Activated CD8-positive, alpha-beta memory T cell treated with anti-CD3 and anti-CD28 coated beads, Interleukin-2, amount 10 ng/mL, durations not matched to agents 7 days and 5 days (primary cell): ENCODE results near the gene UGT3A1. TPM values are rescaled to one million over a fixed set of nuclear protein-coding genes. Genes with fewer than 3 reads are reported as not detected.
A peak's percentile ranks its signal among the peaks of the same experiment; 100 is the strongest.

Source experiments
- ATAC-seq: fragments of 150-1000 bp; cut with Tn5 transposase; one replicate; pipeline ENCODE4 v1.10.0; 2021; ENCODE audit warnings: moderate library complexity
- CTCF ChIA-PET: fragments of 350-600 bp; sonication (Branson Sonifier 250); formaldehyde crosslinking; loops from one replicate; lab custom pipeline; 2021; ENCODE audit warnings: antibody characterized with exemption; lab: Charles Lee
- DNase-seq: peaks from one replicate; pipeline ENCODE4 v3.0.0-alpha.2; 2020
- H3K27ac Mint-ChIP-seq: one replicate; pipeline ENCODE4 v1.8.0; 2021; ENCODE audit warnings: mild to moderate bottlenecking, mixed read lengths
- H3K27me3 Mint-ChIP-seq: one replicate; pipeline ENCODE4 v1.8.0; 2021; ENCODE audit warnings: mixed read lengths
- H3K36me3 Mint-ChIP-seq: one replicate; pipeline ENCODE4 v1.8.0; 2021; ENCODE audit warnings: mild to moderate bottlenecking, mixed read lengths
- H3K4me1 Mint-ChIP-seq: one replicate; pipeline ENCODE4 v1.8.0; 2021; ENCODE audit warnings: mixed read lengths
- H3K4me3 Mint-ChIP-seq: one replicate; pipeline ENCODE4 v1.8.0; 2021; ENCODE audit warnings: mild to moderate bottlenecking, moderate library complexity, mixed read lengths
- H3K9me3 Mint-ChIP-seq: one replicate; pipeline ENCODE4 v1.8.0; 2022; ENCODE audit warnings: low read depth, mixed read lengths
- total RNA-seq, 2 experiments: library from RNA; stranded (reverse); gene quantifications; one replicate each; pipeline ENCODE4 v1.2.3, GENCODE V29; 2021

UGT3A1 gene
- total RNA-seq, 2 experiments from 2014 or later, result not detected

GRCh38 chr5:35971186-35971877 lies 19.9 kb downstream of the UGT3A1 start:
- Mint-ChIP-seq H3K36me3 (no peaks in the 10 kb centered on the region), H3K4me3 (no peak overlapping the region), H3K27me3 (peaks cover 16% of the 10 kb centered on the region), H3K9me3 (no peaks in the 10 kb centered on the region), H3K4me1 (no peaks in the 10 kb centered on the region), H3K27ac (no peak overlapping the region)
- CTCF ChIA-PET, result no interaction called here
- no peak for ATAC-seq
- DNase-seq, result no peak

- no peak for DNase-seq
- no peak for ATAC-seq
- H3K4me1 Mint-ChIP-seq, result no peaks in the 10 kb centered on the region
- CTCF ChIA-PET, result no interaction called here
- no peaks in the 10 kb centered on the region for H3K9me3 Mint-ChIP-seq
- H3K27ac Mint-ChIP-seq, result no peak overlapping the region
- H3K36me3 Mint-ChIP-seq, result no peaks in the 10 kb centered on the region
- no peak overlapping the region for H3K4me3 Mint-ChIP-seq
- H3K27me3 Mint-ChIP-seq, result peaks cover 23% of the 10 kb centered on the region
These were observed 27.8 kb downstream of the UGT3A1 start for GRCh38 chr5:35963381-35963843.

GRCh38 chr5:35960328-35960727 lies 30.9 kb downstream of the UGT3A1 start:
- H3K27ac Mint-ChIP-seq, result no peak overlapping the region
- peaks cover 1% of the 10 kb centered on the region for H3K36me3 Mint-ChIP-seq
- no peak for DNase-seq
- H3K27me3 Mint-ChIP-seq, result peaks cover 17% of the 10 kb centered on the region
- no peaks in the 10 kb centered on the region for H3K9me3 Mint-ChIP-seq
- no peak for ATAC-seq
- no peaks in the 10 kb centered on the region for H3K4me1 Mint-ChIP-seq
- no peak overlapping the region for H3K4me3 Mint-ChIP-seq
- CTCF ChIA-PET, result no interaction called here

- Mint-ChIP-seq H3K4me1 (no peaks in the 10 kb centered on the region), H3K27me3 (peaks cover 46% of the 10 kb centered on the region), H3K4me3 (no peak overlapping the region), H3K9me3 (no peaks in the 10 kb centered on the region), H3K27ac (no peak overlapping the region), H3K36me3 (peaks cover 1% of the 10 kb centered on the region)
- DNase-seq, result no peak
- no peak for ATAC-seq
- CTCF ChIA-PET, result no interaction called here
These were observed 34.8 kb downstream of the UGT3A1 start for GRCh38 chr5:35956429-35956828.

GRCh38 chr5:35954175-35954574 lies 37.0 kb downstream of the UGT3A1 start:
- H3K9me3 Mint-ChIP-seq, result no peaks in the 10 kb centered on the region
- no peak overlapping the region for H3K27ac Mint-ChIP-seq
- DNase-seq (peak; percentile 42), ATAC-seq (no peak)
- CTCF ChIA-PET, result no interaction called here
- peaks cover 1% of the 10 kb centered on the region for H3K36me3 Mint-ChIP-seq
- H3K27me3 Mint-ChIP-seq, result peaks cover 49% of the 10 kb centered on the region
- no peaks in the 10 kb centered on the region for H3K4me1 Mint-ChIP-seq
- H3K4me3 Mint-ChIP-seq, result no peak overlapping the region

- DNase-seq (no peak), ATAC-seq (no peak)
- CTCF ChIA-PET, result no interaction called here
- Mint-ChIP-seq H3K9me3 (no peaks in the 10 kb centered on the region), H3K4me1 (no peaks in the 10 kb centered on the region), H3K27ac (no peak overlapping the region), H3K4me3 (no peak overlapping the region), H3K27me3 (peaks cover 32% of the 10 kb centered on the region), H3K36me3 (no peaks in the 10 kb centered on the region)
These were observed 44.1 kb downstream of the UGT3A1 start for GRCh38 chr5:35947085-35947484.

GRCh38 chr5:35939639-35940038 lies 51.6 kb downstream of the UGT3A1 start:
- Mint-ChIP-seq H3K4me1 (no peaks in the 10 kb centered on the region), H3K27ac (no peak overlapping the region), H3K36me3 (no peaks in the 10 kb centered on the region), H3K27me3 (peaks cover 39% of the 10 kb centered on the region), H3K4me3 (no peak overlapping the region), H3K9me3 (no peaks in the 10 kb centered on the region)
- ATAC-seq (no peak), DNase-seq (no peak)
- CTCF ChIA-PET, result interaction anchor here (1.1 to 1.4 kb wide), 2 partner anchors 14 to 296 kb away, joined by 3 to 4 read pairs; no protein-coding TSS in a partner anchor

GRCh38 chr5:35938568-35939227 lies 52.5 kb downstream of the UGT3A1 start, which contains the start of gene CAPSL:
Gene CAPSL, minus strand, starts transcription at chr5:35938622. Its CDS starts 17,502 bp downstream, at chr5:35921120.
- no peaks in the 10 kb centered on the region for H3K36me3 Mint-ChIP-seq
- DNase-seq (no peak), ATAC-seq (no peak)
- H3K4me1 Mint-ChIP-seq, result no peaks in the 10 kb centered on the region
- CTCF ChIA-PET, result interaction anchor here (1.4 kb wide), 1 partner anchor 295 kb away, joined by 4 read pairs; no protein-coding TSS in a partner anchor
- H3K27ac Mint-ChIP-seq, result no peak within 1 kb of the TSS
- H3K4me3 Mint-ChIP-seq, result no peak within 1 kb of the TSS
- no peaks in the 10 kb centered on the region for H3K9me3 Mint-ChIP-seq
- peaks cover 30% of the 10 kb centered on the region for H3K27me3 Mint-ChIP-seq

- peaks cover 8% of the 10 kb centered on the region for H3K27me3 Mint-ChIP-seq
- no peaks in the 10 kb centered on the region for H3K9me3 Mint-ChIP-seq
- DNase-seq (peak; percentile 76), ATAC-seq (peak; percentile 59)
- peaks cover 34% of the 10 kb centered on the region for H3K4me1 Mint-ChIP-seq
- peak overlapping the region; percentile 55 for H3K4me3 Mint-ChIP-seq
- CTCF ChIA-PET, result interaction anchor here (0.6 to 8.8 kb wide), 40 partner anchors 9 to 1441 kb away, joined by 3 to 140 read pairs (median 4); partner anchors contain the start of genes IL7R and SPEF2
- no peak overlapping the region for H3K27ac Mint-ChIP-seq
- no peaks in the 10 kb centered on the region for H3K36me3 Mint-ChIP-seq
These were observed 64.7 kb downstream of the UGT3A1 start for GRCh38 chr5:35926389-35927051.

GRCh38 chr5:35924950-35925722 lies 66.1 kb downstream of the UGT3A1 start:
- Mint-ChIP-seq H3K4me3 (peak overlapping the region; percentile 63), H3K27ac (peak overlapping the region; percentile 69), H3K27me3 (peaks cover 8% of the 10 kb centered on the region), H3K4me1 (peaks cover 34% of the 10 kb centered on the region), H3K9me3 (no peaks in the 10 kb centered on the region), H3K36me3 (peaks cover 4% of the 10 kb centered on the region)
- ATAC-seq, result peak; percentile 91
- CTCF ChIA-PET, result interaction anchor here (0.6 to 8.8 kb wide), 50 partner anchors 15 to 922 kb away, joined by 3 to 140 read pairs (median 4); partner anchors contain the start of genes IL7R and SPEF2
- DNase-seq, result peak; percentile 91

GRCh38 chr5:35924122-35924949 lies 66.9 kb downstream of the UGT3A1 start:
- DNase-seq, result no peak
- Mint-ChIP-seq H3K36me3 (peaks cover 10% of the 10 kb centered on the region), H3K9me3 (peaks cover under 1% of the 10 kb centered on the region), H3K4me1 (peaks cover 38% of the 10 kb centered on the region), H3K27me3 (peaks cover 8% of the 10 kb centered on the region), H3K4me3 (peak overlapping the region; percentile 63), H3K27ac (peak overlapping the region; percentile 69)
- peak; percentile 4 for ATAC-seq
- CTCF ChIA-PET, result interaction anchor here (0.6 to 8.8 kb wide), 39 partner anchors 15 to 833 kb away, joined by 3 to 140 read pairs (median 4); partner anchors contain the start of genes IL7R and SPEF2

- H3K4me3 Mint-ChIP-seq, result no peak overlapping the region
- no peak for ATAC-seq
- CTCF ChIA-PET, result interaction anchor here (1.4 to 6.0 kb wide), 3 partner anchors 63 to 271 kb away, joined by 5 to 106 read pairs (median 55); partner anchors contain the start of gene IL7R
- DNase-seq, result no peak
- H3K4me1 Mint-ChIP-seq, result peaks cover 50% of the 10 kb centered on the region
- peaks cover 4% of the 10 kb centered on the region for H3K27me3 Mint-ChIP-seq
- peaks cover 5% of the 10 kb centered on the region for H3K9me3 Mint-ChIP-seq
- H3K27ac Mint-ChIP-seq, result no peak overlapping the region
- H3K36me3 Mint-ChIP-seq, result peaks cover 21% of the 10 kb centered on the region
These were observed 68.7 kb downstream of the UGT3A1 start for GRCh38 chr5:35922468-35922867.
